ENCODE results near the gene TGFB1. TPM values are rescaled to one million over a fixed set of nuclear protein-coding genes. Genes with fewer than 3 reads are reported as not detected.
A peak's percentile ranks its signal among the peaks of the same experiment; 100 is the strongest.

Gene TGFB1
- total RNA-seq, 1 experiment from 2014 or later, result 30.1 TPM

DNA sequence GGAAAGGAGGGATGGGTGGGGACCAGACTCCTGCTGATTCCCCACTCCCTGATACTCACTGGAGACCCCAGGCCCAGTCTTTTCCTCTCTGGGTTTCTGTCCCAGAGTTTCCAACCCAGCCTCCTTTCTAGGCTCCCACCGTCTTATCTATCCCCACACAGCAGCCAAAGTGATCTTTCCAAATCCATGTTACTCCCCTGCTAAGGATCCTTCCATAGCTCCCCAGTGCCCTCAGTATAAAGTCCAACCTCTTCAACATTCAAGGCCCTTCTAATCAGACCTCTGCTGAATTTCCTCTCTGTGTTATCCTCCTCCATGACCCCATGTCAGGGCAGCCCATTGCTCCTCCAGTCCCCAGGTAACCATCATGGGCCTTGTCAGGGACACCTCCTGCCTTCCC lies 1.3 kb upstream of the TGFB1 start:
- Histone ChIP-seq H4K91ac (ENCODE audit: insufficient read length, low read depth, low read length) (no peak overlapping the region), H3K56ac (ENCODE audit: insufficient read length, low read depth, low read length) (no peak overlapping the region), H3K4me1 (ENCODE audit: insufficient read depth, low read length) (no peaks in the 10 kb centered on the region; the same call in 1 of the 2 replicates), H3K27ac (ENCODE audit: insufficient read length, low read depth, low read length) (no peak overlapping the region), H3K18ac (ENCODE audit: insufficient read length, low read depth, low read length) (no peak overlapping the region), H3K9me3 (ENCODE audit: control insufficient read depth, low read depth, low read length) (no peaks in the 10 kb centered on the region), H2AK5ac (ENCODE audit: insufficient read length, low read length) (no peak overlapping the region), H4K8ac (replicated peaks; ENCODE audit: insufficient read length, low read depth, low read length) (no peak overlapping the region), H4K5ac (ENCODE audit: insufficient read length, low read depth, low read length) (no peak overlapping the region), H2BK20ac (ENCODE audit: low read depth, low read length, poor library complexity, severe bottlenecking) (no peak overlapping the region), H2BK5ac (ENCODE audit: insufficient read length, low read length) (no peak overlapping the region), H3K9ac (ENCODE audit: extremely low read depth, insufficient read length, low read length) (no peak overlapping the region), H3K27me3 (ENCODE audit: insufficient read depth, low read length) (peaks cover 10% of the 10 kb centered on the region; the same call in 1 of the 2 replicates), H2BK15ac (ENCODE audit: low read depth, low read length) (no peak overlapping the region), H2BK12ac (ENCODE audit: insufficient read length, low read depth, low read length) (no peak overlapping the region), H3K23me2 (ENCODE audit: insufficient read length, low read depth, low read length, poor library complexity, severe bottlenecking) (peaks cover 26% of the 10 kb centered on the region), H3T11ph (ENCODE audit: low read length) (no peak overlapping the region), H3K4ac (ENCODE audit: low read depth, low read length) (no peak overlapping the region), H3K79me2 (ENCODE audit: insufficient read depth, low read length) (no peaks in the 10 kb centered on the region), H2AFZ (ENCODE audit: low read length) (no peak overlapping the region), H3K4me2 (ENCODE audit: insufficient read depth, insufficient read length, low read length) (no peak overlapping the region), H3K79me1 (ENCODE audit: insufficient read depth, low read depth, low read length, poor library complexity, severe bottlenecking) (no peaks in the 10 kb centered on the region), H2BK120ac (ENCODE audit: low read depth, low read length, poor library complexity, severe bottlenecking) (no peak overlapping the region), H4K20me1 (ENCODE audit: control insufficient read depth, insufficient read depth, insufficient read length) (no peaks in the 10 kb centered on the region), H3K14ac (ENCODE audit: insufficient read depth, low read length) (no peak overlapping the region), H3K23ac (ENCODE audit: insufficient read length, low read depth, low read length) (no peak overlapping the region)
- no CpG with 5 or more reads among the region's 1 CpG for WGBS (ENCODE audit: extremely low coverage, insufficient read length, low lambda C conversion rate)
- peaks cover 0 to 10% (median 2%) of the 10 kb centered on the region in 3 experiments; a peak in 4 of 7 replicates for H3K36me3 Mint-ChIP-seq (ENCODE audit: insufficient read depth in 1 of 3, low read depth in 3 of 3)
- TF ChIP-seq CTCF (conservative IDR thresholded peaks at IDR 0.05), result no peak
- H3K27ac Mint-ChIP-seq, result no peak overlapping the region
- no peaks in the 10 kb centered on the region; a peak in 1 of 5 replicates for H3K9me3 Mint-ChIP-seq
- peaks cover 21 to 22% of the 10 kb centered on the region in 2 experiments for H3K4me1 Mint-ChIP-seq
- DNase-seq, result no peak
- H3K27me3 Mint-ChIP-seq (ENCODE audit: low read depth), result peaks cover 38% of the 10 kb centered on the region
- peak overlapping the region; percentile 1 to 16; a peak in 3 of 5 replicates for H3K4me3 Mint-ChIP-seq

Measured in H9 (cell line).